Astrocyte of the cerebellum (primary cell): ENCODE measurements around the gene OR10V1.

Source experiments
- DNase-seq: peaks from one replicate; pipeline ENCODE4 v3.0.0-alpha.2; 2011; ENCODE audit warnings: low read depth
- H3K4me3 ChIP-seq: 2 replicates; pipeline ENCODE4 v1.5.1; 2011; ENCODE audit warnings: mild to moderate bottlenecking, low read depth, low read length, moderate library complexity
- CTCF ChIP-seq: IDR thresholded peaks from 2 replicates; pipeline ENCODE4 v1.5.1; 2012; ENCODE audit warnings: low read length, low read depth, moderate library complexity, mild to moderate bottlenecking; ENCODE audit errors: missing control alignments
- in situ Hi-C: cut with HindIII; loops from 2 replicates; pipeline ENCODE4 v1.10.0; 2017; ENCODE audit warnings: low sequenced_read_pairs

OR10V1 gene

GRCh38 chr11:59724066-59724465, 10.4 kb upstream of the OR10V1 start:
- in situ Hi-C loops = no loop called here
- DNase-seq = no peak
- H3K4me3 ChIP-seq = no peak overlapping the region
- no peak for TF ChIP-seq CTCF

DNA sequence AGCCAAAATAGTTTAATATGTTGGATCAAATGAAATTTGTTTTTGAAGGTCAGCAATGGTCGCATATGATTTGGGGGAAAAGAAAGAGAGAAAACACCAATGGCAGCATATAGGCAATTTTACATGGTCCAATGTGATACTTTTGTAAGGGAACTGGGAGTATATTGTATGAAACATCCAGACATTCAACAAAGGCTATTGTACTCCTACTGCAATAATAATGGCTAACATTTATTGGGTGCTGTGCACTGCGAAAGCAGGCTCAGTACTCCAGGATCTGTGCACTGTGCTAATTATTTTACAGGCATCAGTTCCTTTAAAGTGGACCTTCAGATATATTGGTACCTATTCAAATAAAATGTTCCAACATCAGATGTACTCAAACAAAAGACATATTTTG, 5.9 kb upstream of the OR10V1 start:
- no peak overlapping the region for H3K4me3 ChIP-seq
- TF ChIP-seq CTCF = no peak
- in situ Hi-C loops = no loop called here

GRCh38 chr11:59716051-59716450, 2.4 kb upstream of the OR10V1 start:
- in situ Hi-C loops = no loop called here
- no peak for DNase-seq
- H3K4me3 ChIP-seq = no peak overlapping the region
- TF ChIP-seq CTCF = no peak

More for the DNA sequence above, 5.9 kb upstream of the OR10V1 start:
- no peak for DNase-seq

GRCh38 chr11:59710136-59710847, 3.4 kb downstream of the OR10V1 start:
- in situ Hi-C loops = no loop called here
- no peak overlapping the region for H3K4me3 ChIP-seq
- no peak for TF ChIP-seq CTCF
- DNase-seq = no peak

DNA sequence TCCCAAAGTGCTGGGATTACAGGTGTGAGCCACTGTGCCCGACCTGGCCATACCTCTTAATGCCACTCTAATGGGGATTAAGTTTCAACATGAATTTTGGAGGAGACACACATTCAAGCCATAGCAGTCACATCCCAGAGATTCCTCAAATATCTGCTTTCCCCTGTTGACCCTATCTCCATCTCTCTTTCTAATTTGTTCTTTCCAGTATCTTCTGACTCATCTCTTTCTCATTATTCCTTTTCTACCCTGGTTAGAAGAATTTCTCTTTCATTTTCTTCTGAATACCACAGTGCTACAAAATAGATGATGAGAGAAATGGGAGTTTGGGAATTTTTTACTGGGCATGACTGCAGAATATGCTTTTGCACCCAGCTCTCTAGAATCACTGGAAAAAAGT, 5.1 kb downstream of the OR10V1 start:
- H3K4me3 ChIP-seq = no peak overlapping the region
- TF ChIP-seq CTCF = no peak
- in situ Hi-C loops = no loop called here
- DNase-seq = no peak

DNA sequence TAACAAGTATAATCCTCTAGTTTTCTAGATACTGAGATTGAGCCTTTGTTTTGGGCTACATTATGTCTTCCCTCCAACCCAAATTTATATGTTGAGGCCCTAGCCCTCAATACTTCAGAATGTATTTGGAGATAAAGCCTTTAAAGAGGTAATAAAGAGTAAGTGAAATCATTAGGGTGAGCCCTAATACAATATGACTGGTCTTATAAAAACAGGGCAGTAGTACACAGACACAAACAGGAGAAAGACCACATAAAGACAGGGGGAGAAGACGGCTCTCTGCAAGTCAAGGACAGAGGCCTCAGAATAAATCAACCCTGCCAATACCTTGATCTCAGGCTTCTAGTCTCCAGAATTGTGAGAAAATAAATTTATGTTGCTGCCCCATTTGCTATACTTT, 6.3 kb downstream of the OR10V1 start:
- in situ Hi-C loops = no loop called here
- H3K4me3 ChIP-seq = no peak overlapping the region
- no peak for TF ChIP-seq CTCF
- no peak for DNase-seq
